ENCODE data around the gene STAG1.

- TF ChIP-seq CTCF (IDR thresholded peaks at IDR 0.05; ENCODE audit: low read depth, low read length, missing input control) = no peak
- TF ChIP-seq ZBTB33 (IDR thresholded peaks at IDR 0.05) = no peak
- no peak for TF ChIP-seq NR2F2 (IDR thresholded peaks at IDR 0.05)
- TF ChIP-seq SP1 (IDR thresholded peaks at IDR 0.05) = no peak
- TF ChIP-seq RAD21 (IDR thresholded peaks at IDR 0.05) = no peak
- TF ChIP-seq GABPA (IDR thresholded peaks at IDR 0.05 in 1 of 2, conservative IDR thresholded peaks at IDR 0.05 in 1 of 2) = no peak
- TF ChIP-seq EGR1 (IDR thresholded peaks at IDR 0.05; ENCODE audit: low read depth in 2 of 2) = no peak
Measured at GRCh38 chr3:136351905-136352304, 400.3 kb downstream of the STAG1 start.
